Measurements from ENCODE around the gene POLR1G. TPM values are rescaled to one million over a fixed set of nuclear protein-coding genes. Genes with fewer than 3 reads are reported as not detected.
A peak's percentile ranks its signal among the peaks of the same experiment; 100 is the strongest.

The POLR1G gene
- total and polyA plus RNA-seq, 4 donors: 1.1 to 2.4 (median 1.9) TPM

GRCh38 chr19:45404557-45405434, 1.6 kb upstream of the POLR1G start, which contains the start of gene PPP1R13L (continued):
- TF ChIP-seq TAF1 (conservative IDR thresholded peaks at IDR 0.05) (no peak), REST (IDR thresholded peaks at IDR 0.05) (no peak), RXRA (IDR thresholded peaks at IDR 0.05) (peak in 1 of 2 donors; percentile 13), FOXA2 (IDR thresholded peaks at IDR 0.05) (no peak), MAX (IDR thresholded peaks at IDR 0.05) (no peak)

- H3K36me3 ChIP-seq (ENCODE audit: control insufficient read depth in 4 of 4, insufficient read depth in 3 of 4, low read depth in 1 of 4, low read length in 3 of 4): peaks cover 0 to 2% (median 0%) of the 10 kb centered on the region in 4 donors
- TF ChIP-seq HNF4G (IDR thresholded peaks at IDR 0.05): peak; percentile 5
- no peak for TF ChIP-seq SP1 (IDR thresholded peaks at IDR 0.05)
- TF ChIP-seq ZBTB33 (IDR thresholded peaks at IDR 0.05): peak; percentile 17
- peak; percentile 44 for TF ChIP-seq ATF3 (IDR thresholded peaks at IDR 0.05)
- peak in 1 of 2 donors; percentile 43 for TF ChIP-seq RXRA (IDR thresholded peaks at IDR 0.05)
- TF ChIP-seq CTCF (IDR thresholded peaks at IDR 0.05; ENCODE audit: low read depth, low read length, missing input control): no peak
- TF ChIP-seq JUND (IDR thresholded peaks at IDR 0.05): peak; percentile 77 to 82
- TF ChIP-seq EGR1 (IDR thresholded peaks at IDR 0.05; ENCODE audit: low read depth in 2 of 2): peak; percentile 83 to 92
- WGBS: under 1% methylated on average over 48 of the region's 48 CpGs
- peak; percentile 80 for DNase-seq (ENCODE audit: low spot score)
- peaks cover 10 to 35% (median 23%) of the 10 kb centered on the region in 4 donors for H3K4me1 ChIP-seq (ENCODE audit: control insufficient read depth in 4 of 4, insufficient read depth in 4 of 4, low read length in 3 of 4)
- peak overlapping the region; percentile 96 to 97 for H3K27ac ChIP-seq (ENCODE audit: low read depth in 1 of 2, low read length in 2 of 2)
- H3K9me3 ChIP-seq (ENCODE audit: control insufficient read depth in 4 of 4, low read length in 3 of 4): no peaks in the 10 kb centered on the region
- H3K4me3 ChIP-seq (ENCODE audit: low read depth in 1 of 3, low read length in 3 of 3): peak overlapping the region; percentile 48 to 82 (median 75)
- H3K9ac ChIP-seq (ENCODE audit: low read depth in 1 of 2, low read length in 2 of 2): peak overlapping the region; percentile 73 to 83
- no peaks in the 10 kb centered on the region for H3K27me3 ChIP-seq (ENCODE audit: control insufficient read depth in 4 of 4, insufficient read depth in 4 of 4, low read length in 3 of 4)
Measured at GRCh38 chr19:45405435-45406225, 814 bp upstream of the POLR1G start.
